SK-N-MC (cell line): ENCODE data around the gene NOS1.
"Not testable (repeated sequence)": the region's sequence is repeated elsewhere in the genome, so short reads cannot be mapped to it uniquely, and the experiment has no call there.

Source experiments
- DNase-seq: peaks from one replicate; pipeline ENCODE4 v3.0.0-alpha.2; 2011; ENCODE audit warnings: low read depth, low spot score
- H3K27ac ChIP-seq: fragments of 200-600 bp; sonication (generic); 2 replicates; pipeline ENCODE4 v1.5.1; 2016; ENCODE audit warnings: mixed run types
- H3K36me3 ChIP-seq: fragments of 200-600 bp; sonication (generic); 2 replicates; pipeline ENCODE4 v1.6.1; 2017; ENCODE audit warnings: antibody characterized with exemption, low read length, mixed read lengths; ENCODE audit not compliant: insufficient read depth
- H3K4me3 ChIP-seq: fragments of 200-600 bp; sonication (generic); 2 replicates; pipeline ENCODE4 v1.5.1; 2016
- H3K9ac ChIP-seq: fragments of 200-600 bp; sonication (generic); 2 replicates; pipeline ENCODE4 v1.8.0; 2017; ENCODE audit warnings: mixed run types, mixed read lengths; ENCODE audit not compliant: insufficient read length
- H3K9me3 ChIP-seq: fragments of 200-600 bp; sonication (generic); 2 replicates; pipeline ENCODE4 v1.6.1; 2017; ENCODE audit warnings: low read depth, mild to moderate bottlenecking, antibody characterized with exemption, low read length, moderate library complexity, mixed read lengths
- EZH2 ChIP-seq: fragments of 200-600 bp; sonication (generic); IDR thresholded peaks from one replicate; pipeline ENCODE4 v1.6.1; 2017; ENCODE audit warnings: antibody characterized with exemption
- FOXP2 ChIP-seq: optimal IDR thresholded peaks from 2 replicates; pipeline ENCODE3; 2011; ENCODE audit warnings: mild to moderate bottlenecking, moderate library complexity; ENCODE audit not compliant: insufficient read depth; ENCODE audit errors: extremely low read length, control extremely low read depth
- POLR2AphosphoS5 ChIP-seq: IDR thresholded peaks from 2 replicates; pipeline ENCODE4 v1.6.1; 2012; ENCODE audit warnings: mild to moderate bottlenecking, low read depth, low read length, borderline replicate concordance

The NOS1 gene

DNA sequence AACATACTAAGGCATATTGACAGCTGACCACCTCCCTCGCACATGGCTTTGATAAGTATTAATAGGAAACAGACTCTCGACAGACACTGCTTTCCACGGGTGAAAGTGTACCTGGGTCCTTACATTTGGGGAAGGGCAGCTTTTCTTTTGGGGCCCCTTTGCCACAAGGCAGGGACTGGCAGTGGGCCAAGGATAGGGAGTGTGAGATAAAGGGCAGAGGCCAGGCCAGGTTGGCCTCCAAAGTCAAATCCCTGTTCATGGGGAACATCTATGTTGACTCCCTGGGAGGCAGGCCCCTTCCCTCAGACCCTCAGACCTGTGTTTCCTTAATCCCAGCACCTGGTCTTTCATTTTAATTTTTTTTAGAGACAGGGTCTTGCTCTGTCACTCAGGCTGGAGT lies 151.8 kb downstream of the NOS1 start:
- no peaks in the 10 kb centered on the region for H3K9me3 ChIP-seq
- no peak overlapping the region for H3K4me3 ChIP-seq
- H3K9ac ChIP-seq, result no peak overlapping the region
- no peaks in the 10 kb centered on the region for H3K36me3 ChIP-seq
- H3K27ac ChIP-seq, result no peak overlapping the region
- DNase-seq, result no peak
- TF ChIP-seq FOXP2, result no peak
- TF ChIP-seq POLR2AphosphoS5, result no peak
- TF ChIP-seq EZH2, result no peak

DNA sequence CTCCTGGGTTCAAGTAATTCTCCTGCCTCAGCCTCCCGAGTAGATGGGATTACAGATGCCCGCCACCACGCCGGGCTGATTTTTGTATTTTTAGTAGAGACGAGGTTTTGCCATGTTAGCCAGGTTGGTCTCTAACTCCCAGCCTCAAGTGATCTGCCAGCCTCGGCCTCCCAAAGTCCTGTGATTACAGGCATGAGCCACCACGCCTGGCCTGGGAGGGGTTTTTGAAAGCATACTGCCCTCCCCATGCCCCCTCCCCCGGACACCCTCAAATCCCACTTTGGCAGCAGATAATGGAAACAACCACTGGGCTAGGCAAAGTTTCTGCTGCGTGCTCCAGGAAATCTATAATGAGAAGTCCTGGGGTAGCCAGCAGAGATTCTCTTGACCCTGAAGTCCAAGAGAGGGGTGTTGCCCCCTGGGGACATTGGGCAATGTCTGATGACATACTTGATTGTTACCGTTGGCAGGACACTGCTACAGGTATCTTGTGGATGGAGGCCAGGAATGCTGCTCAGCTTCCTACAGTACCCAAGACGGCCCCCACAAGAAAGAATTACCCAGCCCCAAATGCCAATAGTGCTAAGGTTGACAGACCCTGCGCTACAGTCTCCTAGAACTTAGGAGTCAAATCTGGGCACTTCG lies 152.5 kb downstream of the NOS1 start:
- no peaks in the 10 kb centered on the region for H3K36me3 ChIP-seq
- H3K4me3 ChIP-seq, result no peak overlapping the region
- no peak overlapping the region for H3K27ac ChIP-seq
- no peak overlapping the region for H3K9ac ChIP-seq
- H3K9me3 ChIP-seq, result no peaks in the 10 kb centered on the region
- TF ChIP-seq EZH2, result no peak
- no peak for TF ChIP-seq FOXP2
- no peak for TF ChIP-seq POLR2AphosphoS5
- DNase-seq, result no peak

DNA sequence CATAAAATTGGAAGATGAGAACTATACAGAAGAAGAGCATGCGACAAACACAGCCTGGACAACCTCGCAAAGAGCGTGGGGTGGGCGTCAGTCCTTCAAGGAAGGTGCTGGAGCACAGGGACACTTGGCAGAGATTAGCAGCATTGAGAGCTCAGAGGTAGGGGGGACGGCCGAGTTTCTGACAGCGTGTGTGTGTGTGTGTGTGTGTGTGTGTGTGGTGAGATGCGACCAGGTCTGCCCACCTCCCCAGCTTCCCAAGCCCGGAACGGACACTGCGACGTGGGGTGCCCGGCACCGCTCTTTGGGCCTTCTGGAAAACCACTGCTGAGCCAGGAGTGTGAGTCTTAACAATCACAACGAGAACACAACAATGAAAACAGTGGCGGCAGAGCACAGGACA lies 153.2 kb downstream of the NOS1 start:
- no peaks in the 10 kb centered on the region for H3K9me3 ChIP-seq
- TF ChIP-seq POLR2AphosphoS5, result no peak
- TF ChIP-seq EZH2, result no peak
- no peaks in the 10 kb centered on the region for H3K36me3 ChIP-seq
- no peak for DNase-seq
- H3K9ac ChIP-seq, result no peak overlapping the region
- H3K4me3 ChIP-seq, result no peak overlapping the region
- no peak overlapping the region for H3K27ac ChIP-seq

DNA sequence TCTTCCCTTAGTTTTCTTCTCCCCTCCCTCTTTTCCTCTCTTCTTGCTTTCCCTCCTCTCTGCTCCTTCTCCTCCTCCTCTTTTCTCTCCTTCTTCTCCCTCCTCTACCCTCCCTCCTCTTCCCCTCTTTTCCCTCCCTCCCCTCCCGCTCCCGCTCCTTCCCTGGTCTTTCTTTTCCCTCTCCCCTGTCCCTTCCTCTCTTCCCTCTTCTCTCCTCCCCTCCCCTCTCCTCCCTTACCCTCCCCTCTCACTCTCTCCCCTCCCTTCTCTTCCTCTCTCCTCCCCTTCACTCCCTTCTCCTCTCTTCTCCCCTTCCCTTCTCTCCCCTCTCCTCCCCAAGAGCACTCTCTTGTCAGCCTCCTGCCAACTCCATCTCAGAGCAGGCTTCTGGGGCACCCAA lies 153.8 kb downstream of the NOS1 start:
- DNase-seq, result no peak
- TF ChIP-seq POLR2AphosphoS5 (no peak), EZH2 (no peak), FOXP2 (no peak)
- no peak overlapping the region for H3K9ac ChIP-seq
- no peak overlapping the region for H3K27ac ChIP-seq
- no peak overlapping the region for H3K4me3 ChIP-seq
- no peaks in the 10 kb centered on the region for H3K9me3 ChIP-seq
- H3K36me3 ChIP-seq, result no peaks in the 10 kb centered on the region

DNA sequence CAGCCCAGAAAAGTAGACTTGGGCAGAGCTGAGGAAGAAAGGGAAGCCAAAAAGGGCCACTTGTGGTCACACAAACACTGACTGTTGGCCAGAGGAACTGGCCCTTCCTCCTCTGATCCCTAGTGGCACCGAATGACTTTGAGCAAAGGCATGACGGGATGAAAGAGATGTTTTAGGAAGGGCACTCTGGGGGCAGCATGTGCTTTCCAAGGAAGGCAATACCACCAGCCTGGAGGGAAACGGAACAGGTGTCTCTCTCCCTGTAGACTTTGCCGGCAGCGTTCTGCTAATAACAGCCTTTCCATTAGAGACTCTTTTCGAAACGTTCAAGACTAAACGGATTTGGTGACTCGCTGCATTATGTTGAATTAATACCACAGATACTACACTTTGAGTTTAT lies 158.9 kb downstream of the NOS1 start:
- no peak for DNase-seq
- H3K9ac ChIP-seq, result no peak overlapping the region
- no peak overlapping the region for H3K4me3 ChIP-seq
- no peaks in the 10 kb centered on the region for H3K36me3 ChIP-seq
- H3K27ac ChIP-seq, result no peak overlapping the region
- H3K9me3 ChIP-seq, result no peaks in the 10 kb centered on the region
- TF ChIP-seq EZH2, result no peak
- TF ChIP-seq FOXP2, result no peak
- TF ChIP-seq POLR2AphosphoS5, result no peak

DNA sequence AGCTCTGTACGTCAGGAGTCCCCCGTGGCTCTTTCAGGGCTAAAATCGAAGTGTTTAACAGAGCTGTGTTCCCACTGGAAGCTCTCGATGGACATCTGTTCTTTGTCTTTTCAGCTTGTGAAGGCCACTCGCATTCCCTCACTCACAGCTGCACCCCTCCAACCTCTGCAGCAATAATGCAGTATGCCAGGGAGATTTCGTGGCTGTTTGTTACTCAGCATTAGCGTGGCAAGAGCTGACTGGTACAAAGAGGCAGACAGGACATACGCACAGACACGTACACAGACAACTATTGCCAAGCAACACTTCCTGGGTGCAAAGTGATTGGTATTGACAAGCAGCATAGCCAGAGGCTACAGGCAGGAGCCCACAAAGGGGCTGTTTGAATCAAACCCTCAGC lies 159.4 kb downstream of the NOS1 start:
- DNase-seq, result no peak
- H3K9ac ChIP-seq, result no peak overlapping the region
- H3K9me3 ChIP-seq, result no peaks in the 10 kb centered on the region
- no peak overlapping the region for H3K4me3 ChIP-seq
- no peak overlapping the region for H3K27ac ChIP-seq
- TF ChIP-seq POLR2AphosphoS5, result no peak
- TF ChIP-seq EZH2, result no peak
- no peak for TF ChIP-seq FOXP2
- no peaks in the 10 kb centered on the region for H3K36me3 ChIP-seq

DNA sequence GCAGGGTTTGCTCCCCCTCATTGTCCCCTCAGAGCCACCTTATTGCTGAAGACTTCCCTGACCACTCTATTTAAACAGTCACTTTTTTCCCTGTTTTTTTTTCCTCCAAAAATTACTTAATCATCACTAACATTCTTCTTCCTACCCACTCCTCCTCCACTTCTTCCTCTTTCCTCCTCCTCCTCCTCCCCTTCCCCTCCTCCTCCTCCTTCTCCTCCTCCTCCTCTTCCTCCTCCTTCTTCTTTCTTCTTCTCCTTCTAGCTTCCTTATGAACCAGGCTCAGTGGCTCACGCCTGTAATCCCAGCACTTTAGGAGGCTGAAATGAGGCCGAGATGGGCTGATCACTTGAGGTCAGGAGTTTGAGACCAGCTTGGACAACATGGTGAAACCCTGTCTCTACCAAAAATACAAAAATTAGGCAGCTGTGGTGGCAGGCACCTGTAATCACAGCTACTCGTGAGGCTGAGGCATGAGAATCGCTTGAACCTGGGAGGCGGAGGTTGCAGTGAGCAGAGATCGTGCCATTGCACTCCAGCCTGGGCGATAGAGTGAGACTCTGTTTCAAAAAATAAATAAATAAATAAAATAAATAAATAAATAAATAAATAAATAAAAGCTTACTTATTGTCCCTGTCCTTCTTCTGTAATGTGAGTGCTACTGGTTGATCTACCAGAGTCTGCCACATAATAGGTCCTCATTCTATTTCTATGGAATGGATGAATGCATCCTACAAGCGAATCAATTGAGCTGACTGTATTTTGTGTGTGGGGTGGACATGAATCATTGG lies 161.3 kb downstream of the NOS1 start:
- H3K9ac ChIP-seq, H3K4me3 ChIP-seq, H3K9me3 ChIP-seq, DNase-seq, H3K36me3 ChIP-seq, H3K27ac ChIP-seq: not testable (repeated sequence)

DNA sequence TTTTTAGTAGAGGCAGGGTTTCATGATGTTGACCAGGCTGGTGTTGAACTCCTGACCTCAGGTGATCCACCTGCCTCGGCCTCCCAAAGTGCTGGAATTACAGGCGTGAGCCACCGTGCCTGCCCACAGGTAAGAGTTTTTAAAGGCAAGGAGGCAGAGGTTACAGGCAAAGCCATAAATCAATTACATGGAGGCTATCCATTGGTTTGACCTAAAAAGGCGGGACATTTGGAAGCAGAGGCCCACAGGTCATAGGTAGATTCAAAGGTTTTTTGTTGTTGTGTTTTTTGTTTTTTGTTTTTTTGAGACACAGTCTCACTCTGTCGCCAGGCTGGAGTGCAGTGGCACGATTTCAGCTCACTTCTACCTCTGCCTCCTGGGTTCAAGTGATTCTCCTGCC lies 165.1 kb downstream of the NOS1 start:
- not testable (repeated sequence) for H3K36me3 ChIP-seq, H3K9ac ChIP-seq, H3K9me3 ChIP-seq, H3K27ac ChIP-seq, H3K4me3 ChIP-seq, DNase-seq

DNA sequence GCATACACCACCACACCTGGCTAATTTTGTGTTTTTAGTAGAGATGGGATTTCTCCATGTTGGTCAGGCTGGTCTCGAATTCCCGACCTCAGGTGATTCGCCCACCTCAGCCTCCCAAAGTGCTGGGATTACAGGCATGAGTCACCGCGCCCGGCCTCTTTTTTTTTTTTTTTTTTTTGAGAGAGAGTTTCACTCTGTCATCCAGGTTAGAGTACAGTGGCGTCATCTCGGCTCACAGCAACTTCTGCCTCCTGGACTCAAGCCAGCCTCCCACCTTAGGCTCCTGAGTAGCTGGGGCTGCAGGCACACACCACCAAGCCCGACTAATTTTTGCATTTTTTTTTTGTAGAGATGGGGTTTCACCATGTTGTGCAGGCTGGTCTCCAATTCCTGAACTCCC lies 166.4 kb downstream of the NOS1 start:
- H3K4me3 ChIP-seq, H3K36me3 ChIP-seq, H3K9me3 ChIP-seq, H3K27ac ChIP-seq, DNase-seq, H3K9ac ChIP-seq: not testable (repeated sequence)

DNA sequence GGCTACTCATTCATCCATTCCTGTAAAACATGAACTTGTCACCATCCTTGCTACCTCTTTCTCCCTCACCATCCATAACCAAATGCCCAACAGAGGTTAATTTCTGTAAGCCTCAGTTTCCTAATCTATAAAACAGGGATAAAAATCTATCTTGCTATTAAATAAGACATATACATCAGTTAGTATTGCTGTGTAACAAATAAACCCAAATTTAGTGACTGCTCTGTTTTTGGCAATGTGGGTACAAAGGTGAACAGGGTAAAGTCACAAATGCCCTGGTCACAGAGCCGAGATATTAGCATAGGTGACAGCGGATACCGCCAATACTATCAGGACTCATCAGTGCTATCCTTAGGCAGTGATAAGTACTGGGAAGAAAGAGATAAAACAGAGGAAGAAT lies 167.5 kb downstream of the NOS1 start:
- Histone ChIP-seq H3K4me3 (no peak overlapping the region), H3K9me3 (no peaks in the 10 kb centered on the region), H3K9ac (no peak overlapping the region), H3K27ac (no peak overlapping the region), H3K36me3 (no peaks in the 10 kb centered on the region)
- TF ChIP-seq POLR2AphosphoS5 (no peak), EZH2 (no peak), FOXP2 (no peak)
- DNase-seq, result no peak

DNA sequence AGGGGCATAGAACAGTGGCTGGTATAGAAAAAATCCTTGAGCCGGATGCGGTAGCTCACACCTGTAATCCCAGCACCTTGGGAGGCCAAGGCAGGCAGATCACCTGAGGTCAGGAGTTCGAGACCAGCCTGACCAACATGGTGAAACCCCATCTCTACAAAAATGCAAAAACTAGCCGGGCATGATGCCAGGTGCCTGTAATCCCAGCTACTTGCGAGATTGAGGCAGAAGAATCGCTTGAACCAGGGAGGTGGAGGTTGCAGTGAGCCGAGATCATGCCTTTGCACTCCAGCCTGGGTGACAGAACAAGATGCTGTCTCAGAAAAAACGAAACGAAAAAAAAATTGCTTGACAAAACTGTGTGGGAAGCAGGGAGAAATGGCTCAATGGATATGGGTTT lies 168.8 kb downstream of the NOS1 start:
- H3K4me3 ChIP-seq, H3K9ac ChIP-seq, H3K9me3 ChIP-seq, DNase-seq, H3K36me3 ChIP-seq, H3K27ac ChIP-seq: not testable (repeated sequence)
